Measurements from ENCODE around the gene COQ4. TPM values are rescaled to one million over a fixed set of nuclear protein-coding genes. Genes with fewer than 3 reads are reported as not detected.
A peak's percentile ranks its signal among the peaks of the same experiment; 100 is the strongest.

The COQ4 gene
- total and polyA plus RNA-seq, 3 donors from 2014 or later: 50.9 to 65.0 (median 54.9) TPM

GRCh38 chr9:128362774-128363173 is 40.1 kb downstream of the COQ4 start:
- intact Hi-C loops (cut with DNase I; ENCODE audit: low total_unique reads): no loop called here
- Histone ChIP-seq H3K4me1 (peaks cover 8% of the 10 kb centered on the region), H3K27me3 (no peaks in the 10 kb centered on the region), H3K36me3 (ENCODE audit: low read depth, missing control alignments) (no peaks in the 10 kb centered on the region), H3K27ac (no peak overlapping the region), H3K4me3 (no peak overlapping the region), H3K9me3 (no peaks in the 10 kb centered on the region)
- no peak for DNase-seq
- TF ChIP-seq POLR2A (IDR thresholded peaks at IDR 0.05) (no peak), CTCF (IDR thresholded peaks at IDR 0.05) (no peak)
- 85 to 87% methylated on average over 3 of the region's 3 CpGs for WGBS, 2 donors

- TF ChIP-seq POLR2A (IDR thresholded peaks at IDR 0.05): no peak
- no peak for TF ChIP-seq CTCF (IDR thresholded peaks at IDR 0.05)
- Histone ChIP-seq H3K4me3 (no peak overlapping the region), H3K27ac (no peak overlapping the region), H3K4me1 (peaks cover 13% of the 10 kb centered on the region), H3K9me3 (no peaks in the 10 kb centered on the region), H3K36me3 (ENCODE audit: low read depth, missing control alignments) (no peaks in the 10 kb centered on the region), H3K27me3 (no peaks in the 10 kb centered on the region)
- no peak for DNase-seq
- intact Hi-C loops (cut with DNase I; ENCODE audit: low total_unique reads): no loop called here
- 86 to 89% methylated on average over 3 to 4 of the region's 4 CpGs for WGBS, 2 donors
These were observed 42.9 kb downstream of the COQ4 start for GRCh38 chr9:128365525-128365924.

- WGBS, 2 donors: 88 to 93% methylated on average over 9 of the region's 9 CpGs
- intact Hi-C loops (cut with DNase I; ENCODE audit: low total_unique reads): no loop called here
- no peak overlapping the region for H3K27ac ChIP-seq
- no peak for DNase-seq
- H3K27me3 ChIP-seq: no peaks in the 10 kb centered on the region
- TF ChIP-seq POLR2A (IDR thresholded peaks at IDR 0.05) (no peak), CTCF (IDR thresholded peaks at IDR 0.05) (no peak)
- H3K4me3 ChIP-seq: no peak overlapping the region
- no peaks in the 10 kb centered on the region for H3K36me3 ChIP-seq (ENCODE audit: low read depth, missing control alignments)
- H3K9me3 ChIP-seq: no peaks in the 10 kb centered on the region
- peaks cover 18% of the 10 kb centered on the region for H3K4me1 ChIP-seq
These were observed 46.5 kb downstream of the COQ4 start for GRCh38 chr9:128369024-128369706.

- Histone ChIP-seq H3K4me3 (peak overlapping the region; percentile 70 to 78), H3K9me3 (no peaks in the 10 kb centered on the region), H3K36me3 (ENCODE audit: low read depth, missing control alignments) (no peaks in the 10 kb centered on the region), H3K27ac (peak overlapping the region; percentile 55 to 91), H3K4me1 (peaks cover 14% of the 10 kb centered on the region), H3K27me3 (no peaks in the 10 kb centered on the region)
- TF ChIP-seq POLR2A (IDR thresholded peaks at IDR 0.05): no peak
- TF ChIP-seq CTCF (IDR thresholded peaks at IDR 0.05): no peak
- no peak for DNase-seq
- intact Hi-C loops (cut with DNase I; ENCODE audit: low total_unique reads): loop anchor here (5.0 kb wide), 1 partner anchor 1598 kb away; no protein-coding TSS in a partner anchor
These were observed 47.7 kb downstream of the COQ4 start for GRCh38 chr9:128370367-128370751.
